Rectal smooth muscle tissue (tissue), 1 donor: ENCODE measurements around the gene CRIP2.

Source experiments
- H3K27ac ChIP-seq: one replicate; pipeline ENCODE4 v1.7.0; 2013; ENCODE audit warnings: low read depth, low read length, inconsistent platforms
- H3K27me3 ChIP-seq: one replicate; pipeline ENCODE4 v1.7.0; 2013; ENCODE audit warnings: low read length; ENCODE audit not compliant: control insufficient read depth, insufficient read depth
- H3K36me3 ChIP-seq: one replicate; pipeline ENCODE4 v1.7.0; 2013; ENCODE audit warnings: low read length; ENCODE audit not compliant: control insufficient read depth, insufficient read depth
- H3K4me1 ChIP-seq: one replicate; pipeline ENCODE4 v1.7.0; 2013; ENCODE audit warnings: low read length; ENCODE audit not compliant: control insufficient read depth, insufficient read depth
- H3K4me3 ChIP-seq: one replicate; pipeline ENCODE4 v1.7.0; 2013; ENCODE audit warnings: low read length
- H3K9ac ChIP-seq: one replicate; pipeline ENCODE4 v1.7.0; 2013; ENCODE audit warnings: low read length

CRIP2 gene

DNA sequence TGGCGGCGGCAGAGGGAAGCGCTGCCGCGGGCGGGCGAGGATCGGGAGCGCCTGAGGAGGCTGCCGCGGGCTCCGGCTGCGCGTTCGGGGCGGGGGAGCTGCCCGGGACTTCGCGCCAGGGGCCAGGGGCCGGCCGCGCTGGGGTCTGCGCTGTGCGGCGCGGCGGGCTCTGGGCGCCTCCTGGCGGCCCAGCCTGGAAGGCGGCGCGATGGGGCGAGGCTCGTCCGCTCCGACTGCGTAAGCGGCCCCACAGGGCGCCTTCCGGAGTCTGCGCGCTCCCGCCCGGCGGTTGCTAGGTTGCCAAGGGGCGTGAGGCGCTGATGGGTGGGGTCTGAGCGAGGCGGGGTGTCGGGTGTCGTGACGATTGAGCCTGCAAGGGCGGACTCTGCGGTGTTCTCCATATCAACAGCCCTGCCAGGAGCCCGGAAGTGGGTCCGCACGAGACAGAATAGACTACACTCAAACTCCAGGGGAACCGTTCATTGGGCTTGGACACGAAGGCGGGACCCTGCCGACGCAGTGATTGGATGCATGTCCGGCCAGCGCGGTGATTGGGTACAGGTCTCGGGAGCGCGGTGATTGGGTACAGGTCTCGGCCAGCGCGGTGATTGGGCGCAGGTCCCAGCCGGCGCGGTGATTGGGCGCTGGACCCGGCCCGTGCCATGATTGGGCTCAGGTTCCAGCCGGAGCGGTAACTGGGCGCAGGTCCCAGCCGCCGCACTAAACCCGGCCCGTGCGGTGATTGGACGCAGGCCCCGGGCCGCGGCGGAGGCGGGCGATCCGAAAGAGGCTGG, 16.1 kb downstream of the CRIP2 start, which contains the start of gene TEDC1:
TSS of gene TEDC1 (plus strand) at position 675 of the 794 bp plus-strand sequence. CDS start 130 bp downstream, outside the sequence.
- peaks cover 4% of the 10 kb centered on the region for H3K4me1 ChIP-seq
- H3K27ac ChIP-seq, result peak within 1 kb of the TSS; percentile 88
- no peaks in the 10 kb centered on the region for H3K27me3 ChIP-seq
- H3K36me3 ChIP-seq, result no peaks in the 10 kb centered on the region
- peak within 1 kb of the TSS; percentile 80 for H3K4me3 ChIP-seq
- H3K9ac ChIP-seq, result peak within 1 kb of the TSS; percentile 62

DNA sequence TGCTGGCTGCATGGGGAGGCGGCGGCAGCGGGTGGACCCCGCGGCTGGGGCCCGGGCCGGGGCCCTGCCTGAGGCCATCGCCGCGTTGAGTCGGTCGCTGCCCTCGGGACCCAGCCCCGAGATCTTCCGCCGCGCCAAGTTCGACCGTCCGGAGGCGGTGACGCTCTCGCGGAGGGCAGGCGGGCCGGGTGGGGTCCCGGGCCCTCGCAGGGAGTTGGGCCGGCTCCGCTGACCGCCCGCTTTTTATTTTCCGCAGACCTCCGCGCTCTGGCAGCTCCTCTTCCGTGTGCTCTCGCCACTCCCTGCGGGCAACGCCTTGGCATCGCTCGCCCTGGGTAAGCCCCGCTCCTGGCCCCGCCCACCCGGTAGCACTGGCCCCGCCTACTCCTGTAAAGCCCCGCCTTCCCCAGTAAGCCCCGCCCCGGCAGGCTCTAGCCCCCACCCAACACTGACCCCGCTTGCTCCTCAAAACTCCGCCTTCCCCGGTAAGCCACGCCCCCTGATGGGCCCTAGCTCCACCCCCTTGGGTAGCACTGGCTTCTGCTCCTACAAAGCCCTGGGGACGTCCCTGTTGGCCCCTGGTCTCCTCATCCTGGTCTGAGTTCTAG, 16.8 kb downstream of the CRIP2 start:
- H3K36me3 ChIP-seq, result no peaks in the 10 kb centered on the region
- peak overlapping the region; percentile 79 for H3K27ac ChIP-seq
- no peaks in the 10 kb centered on the region for H3K27me3 ChIP-seq
- peaks cover 4% of the 10 kb centered on the region for H3K4me1 ChIP-seq
- peak overlapping the region; percentile 74 for H3K4me3 ChIP-seq
- no peak overlapping the region for H3K9ac ChIP-seq

DNA sequence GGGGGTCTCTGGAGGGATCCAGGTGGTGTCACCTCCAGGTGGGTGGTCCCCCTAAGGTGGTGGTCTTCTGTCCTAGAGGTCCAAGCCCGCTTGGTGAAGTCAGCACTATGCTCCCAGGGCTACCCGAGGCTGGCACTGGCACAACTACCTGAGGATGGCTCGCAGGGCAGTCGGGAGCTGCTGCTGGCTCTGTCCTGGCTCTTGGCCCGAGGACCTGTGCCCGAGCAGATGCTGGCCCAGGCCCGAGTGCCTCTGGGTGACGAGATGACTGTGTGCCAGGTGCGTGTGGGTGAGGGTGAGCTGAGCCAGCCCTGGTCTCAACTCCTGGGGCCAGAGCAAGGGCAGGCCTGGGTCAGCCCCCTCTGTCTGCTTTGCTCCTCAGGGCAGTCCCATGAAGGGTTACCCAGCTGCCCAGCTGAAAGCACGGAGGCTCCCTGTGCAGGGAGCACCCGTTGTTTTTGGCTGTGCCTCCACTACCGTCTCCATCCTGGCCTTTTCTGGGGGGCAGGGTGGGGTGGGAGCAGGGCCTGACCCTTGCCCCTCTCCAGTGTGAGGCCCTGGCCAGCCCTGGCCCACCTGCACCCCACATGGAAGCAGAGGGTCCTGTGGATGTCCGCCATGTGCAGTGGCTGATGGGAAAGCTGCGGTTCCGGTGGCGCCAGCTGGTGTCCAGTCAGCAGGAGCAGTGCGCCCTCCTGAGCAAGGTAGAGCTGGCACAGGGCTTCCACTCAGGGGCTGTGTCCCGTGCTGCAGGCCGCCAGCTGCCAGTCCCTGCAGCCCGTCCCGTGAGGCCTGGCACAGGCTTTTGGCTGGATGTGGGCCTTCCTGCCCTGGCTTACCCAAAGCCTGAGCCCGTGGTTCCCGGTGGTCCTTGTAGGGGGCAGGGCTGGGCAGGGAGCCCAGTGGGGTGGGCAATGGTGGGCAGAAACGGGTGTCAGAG, 17.7 kb downstream of the CRIP2 start:
- Histone ChIP-seq H3K36me3 (no peaks in the 10 kb centered on the region), H3K4me3 (peak overlapping the region; percentile 32), H3K9ac (no peak overlapping the region), H3K4me1 (peaks cover 4% of the 10 kb centered on the region), H3K27me3 (no peaks in the 10 kb centered on the region), H3K27ac (no peak overlapping the region)

DNA sequence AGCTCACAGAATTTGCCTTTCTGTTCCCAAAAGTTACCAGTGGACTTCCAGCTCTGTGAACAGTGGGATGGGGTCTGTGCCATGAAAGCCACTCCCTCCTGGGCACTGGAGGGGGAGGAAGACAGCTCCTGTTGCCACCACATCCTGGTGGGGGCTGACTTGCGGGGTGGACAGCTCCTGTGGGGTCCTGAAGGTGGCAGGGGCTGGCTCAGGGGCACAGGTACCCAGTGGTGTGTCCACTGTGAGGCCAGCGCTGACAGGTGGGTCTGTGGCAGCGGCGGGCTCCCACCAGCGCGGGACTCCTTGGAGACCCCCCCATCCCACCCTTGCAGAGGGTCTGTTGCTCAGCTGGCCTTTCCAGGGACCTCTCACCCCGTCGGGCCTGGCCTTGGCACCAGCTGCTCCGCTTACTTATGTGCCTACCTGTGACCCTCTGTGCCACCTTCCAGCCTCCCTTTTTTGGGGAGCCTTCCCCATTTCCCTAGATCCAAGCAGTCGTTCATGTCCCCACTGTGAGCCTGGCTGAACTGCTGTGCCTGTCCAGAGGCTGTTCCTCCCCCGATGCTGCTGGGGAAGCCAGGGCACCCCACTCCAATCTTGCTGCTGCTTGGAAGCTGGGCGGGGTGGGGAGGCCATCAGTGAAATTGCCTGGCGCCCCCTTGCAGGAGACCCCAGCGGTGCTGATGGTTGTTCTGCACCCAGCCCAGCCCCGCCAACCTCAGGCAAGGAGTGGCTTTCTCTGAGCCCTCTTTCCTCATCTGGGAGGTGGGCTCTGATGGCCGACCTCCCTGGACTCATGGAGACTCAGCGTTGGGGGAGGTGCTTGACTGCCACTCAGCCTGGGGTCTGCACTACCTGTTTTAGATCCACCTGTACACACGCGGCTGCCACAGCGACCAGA, 18.6 kb downstream of the CRIP2 start:
- Histone ChIP-seq H3K4me3 (no peak overlapping the region), H3K4me1 (peaks cover 4% of the 10 kb centered on the region), H3K27ac (no peak overlapping the region), H3K9ac (no peak overlapping the region), H3K36me3 (no peaks in the 10 kb centered on the region), H3K27me3 (no peaks in the 10 kb centered on the region)

- no peak overlapping the region for H3K9ac ChIP-seq
Measured at GRCh38 chr14:105493921-105494605, 19.4 kb downstream of the CRIP2 start.

GRCh38 chr14:105494606-105494929, 19.9 kb downstream of the CRIP2 start:
- H3K27ac ChIP-seq, result no peak overlapping the region
- H3K9ac ChIP-seq, result no peak overlapping the region
- no peaks in the 10 kb centered on the region for H3K4me1 ChIP-seq
- H3K4me3 ChIP-seq, result no peak overlapping the region
- no peaks in the 10 kb centered on the region for H3K27me3 ChIP-seq
- H3K36me3 ChIP-seq, result no peaks in the 10 kb centered on the region

More at GRCh38 chr14:105493921-105494605, 19.4 kb downstream of the CRIP2 start:
- Histone ChIP-seq H3K4me1 (peaks cover 4% of the 10 kb centered on the region), H3K36me3 (no peaks in the 10 kb centered on the region), H3K27ac (no peak overlapping the region), H3K27me3 (no peaks in the 10 kb centered on the region), H3K4me3 (no peak overlapping the region)

DNA sequence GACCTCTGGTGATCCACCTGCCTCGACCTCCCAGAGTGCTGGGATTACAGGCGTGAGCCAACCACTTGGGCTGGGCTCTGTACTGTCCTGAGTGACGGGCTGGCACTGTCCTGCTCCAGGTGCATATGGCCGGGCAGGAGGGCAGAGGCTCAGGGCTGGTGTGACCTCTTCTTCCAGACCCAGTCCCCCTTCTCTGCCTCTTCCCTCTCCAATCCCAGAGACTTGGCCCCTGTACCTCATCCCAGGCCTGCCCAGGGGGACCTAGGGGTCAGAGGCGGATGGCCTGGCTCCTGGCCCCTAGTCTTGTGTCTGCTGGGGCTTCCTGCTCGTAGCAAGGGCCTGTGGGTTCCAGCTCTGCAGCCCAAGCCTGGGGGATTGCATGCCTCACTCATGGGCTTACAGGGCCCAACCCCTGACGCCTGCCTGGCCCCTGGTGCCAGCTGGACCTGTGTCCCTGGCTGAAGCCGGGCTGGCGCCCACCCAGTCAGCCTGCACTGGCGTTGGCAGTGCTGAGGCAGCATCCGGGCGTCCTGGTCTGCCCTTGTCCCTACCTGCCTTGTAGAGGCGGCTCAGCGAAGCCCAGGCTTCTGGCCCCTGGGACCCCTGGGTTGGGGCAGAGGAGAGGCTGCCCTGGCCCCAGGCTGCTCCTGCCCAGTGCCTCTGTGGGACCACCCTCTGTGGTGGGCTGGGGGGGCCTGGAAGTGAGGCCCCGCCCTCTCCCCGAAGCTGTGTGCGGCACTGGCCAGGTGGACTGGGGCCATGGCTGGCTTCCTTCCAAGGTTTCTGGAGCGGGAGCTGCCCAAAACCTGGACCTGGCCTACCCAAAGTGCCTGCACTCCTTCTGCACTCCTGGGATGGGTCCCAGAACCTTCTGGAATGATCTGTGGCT, 20.7 kb downstream of the CRIP2 start:
- no peak overlapping the region for H3K27ac ChIP-seq
- H3K4me1 ChIP-seq, result no peaks in the 10 kb centered on the region
- H3K9ac ChIP-seq, result no peak overlapping the region
- no peak overlapping the region for H3K4me3 ChIP-seq
- no peaks in the 10 kb centered on the region for H3K36me3 ChIP-seq
- no peaks in the 10 kb centered on the region for H3K27me3 ChIP-seq

GRCh38 chr14:105495990-105496830, 21.6 kb downstream of the CRIP2 start:
- no peak overlapping the region for H3K9ac ChIP-seq
- no peak overlapping the region for H3K4me3 ChIP-seq
- H3K36me3 ChIP-seq, result no peaks in the 10 kb centered on the region
- no peaks in the 10 kb centered on the region for H3K27me3 ChIP-seq
- H3K4me1 ChIP-seq, result no peaks in the 10 kb centered on the region
- no peak overlapping the region for H3K27ac ChIP-seq

GRCh38 chr14:105496831-105497591, 22.4 kb downstream of the CRIP2 start:
- Histone ChIP-seq H3K27me3 (no peaks in the 10 kb centered on the region), H3K27ac (no peak overlapping the region), H3K4me3 (no peak overlapping the region), H3K36me3 (no peaks in the 10 kb centered on the region), H3K9ac (no peak overlapping the region), H3K4me1 (no peaks in the 10 kb centered on the region)
